ENCODE data around the gene CD82. TPM values are rescaled to one million over a fixed set of nuclear protein-coding genes. Genes with fewer than 3 reads are reported as not detected.

CD82 gene
- total RNA-seq, 1 donor from 2014 or later: 28.3 TPM

GRCh38 chr11:44568658-44569473 is 3.4 kb downstream of the CD82 start:
- Histone ChIP-seq H3K4me1 (peaks cover 9 to 36% of the 10 kb centered on the region in 2 donors), H3K27me3 (no peaks in the 10 kb centered on the region), H3K9me3 (no peaks in the 10 kb centered on the region), H3K36me3 (no peaks in the 10 kb centered on the region), H3K4me3 (no peak overlapping the region), H3K27ac (peak overlapping the region; percentile 66 to 72)
- TF ChIP-seq, protein P1, sequence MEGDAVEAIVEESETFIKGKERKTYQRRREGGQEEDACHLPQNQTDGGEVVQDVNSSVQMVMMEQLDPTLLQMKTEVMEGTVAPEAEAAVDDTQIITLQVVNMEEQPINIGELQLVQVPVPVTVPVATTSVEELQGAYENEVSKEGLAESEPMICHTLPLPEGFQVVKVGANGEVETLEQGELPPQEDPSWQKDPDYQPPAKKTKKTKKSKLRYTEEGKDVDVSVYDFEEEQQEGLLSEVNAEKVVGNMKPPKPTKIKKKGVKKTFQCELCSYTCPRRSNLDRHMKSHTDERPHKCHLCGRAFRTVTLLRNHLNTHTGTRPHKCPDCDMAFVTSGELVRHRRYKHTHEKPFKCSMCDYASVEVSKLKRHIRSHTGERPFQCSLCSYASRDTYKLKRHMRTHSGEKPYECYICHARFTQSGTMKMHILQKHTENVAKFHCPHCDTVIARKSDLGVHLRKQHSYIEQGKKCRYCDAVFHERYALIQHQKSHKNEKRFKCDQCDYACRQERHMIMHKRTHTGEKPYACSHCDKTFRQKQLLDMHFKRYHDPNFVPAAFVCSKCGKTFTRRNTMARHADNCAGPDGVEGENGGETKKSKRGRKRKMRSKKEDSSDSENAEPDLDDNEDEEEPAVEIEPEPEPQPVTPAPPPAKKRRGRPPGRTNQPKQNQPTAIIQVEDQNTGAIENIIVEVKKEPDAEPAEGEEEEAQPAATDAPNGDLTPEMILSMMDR (IDR thresholded peaks at IDR 0.05): no peak
- peak; percentile 79 to 91 for DNase-seq (ENCODE audit: low spot score in 2 of 2)
- intact Hi-C loops (cut with DNase I): loop anchor here (1.0 to 10.0 kb wide), 5 partner anchors 22 to 1553 kb away; partner anchors contain the start of gene PHF21A

- TF ChIP-seq, protein P1 (IDR thresholded peaks at IDR 0.05): no peak
- H3K36me3 ChIP-seq: no peaks in the 10 kb centered on the region
- no peak overlapping the region for H3K27ac ChIP-seq
- no peaks in the 10 kb centered on the region for H3K27me3 ChIP-seq
- no peaks in the 10 kb centered on the region for H3K9me3 ChIP-seq
- peaks cover 6 to 28% of the 10 kb centered on the region in 2 donors for H3K4me1 ChIP-seq
- no peak overlapping the region for H3K4me3 ChIP-seq
- intact Hi-C loops (cut with DNase I): no loop called here
- DNase-seq (ENCODE audit: low spot score in 2 of 2): no peak
Observed at GRCh38 chr11:44570411-44571155, 5.1 kb downstream of the CD82 start.

DNA sequence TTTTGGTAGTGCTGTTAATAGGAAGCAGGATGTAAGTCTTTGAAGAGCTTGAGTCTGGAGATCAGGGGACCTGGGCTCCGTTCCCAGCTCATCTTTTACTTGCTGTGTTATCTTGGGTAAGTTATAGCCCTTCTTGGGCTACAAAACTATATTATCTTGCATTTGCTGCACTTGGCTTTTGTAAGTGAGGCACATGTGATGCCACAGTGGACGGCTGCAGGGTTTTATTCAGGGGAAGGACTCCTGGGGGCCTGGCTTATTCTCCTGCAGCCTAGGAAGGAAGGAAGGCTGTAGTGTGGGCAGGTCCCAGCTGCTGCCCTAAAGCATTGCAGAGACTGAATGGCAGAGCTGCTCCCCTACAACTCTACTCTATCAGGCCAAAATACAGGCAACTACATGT is 6.4 kb downstream of the CD82 start:
- TF ChIP-seq, protein P1 (IDR thresholded peaks at IDR 0.05): no peak
- Histone ChIP-seq H3K36me3 (no peaks in the 10 kb centered on the region), H3K27me3 (no peaks in the 10 kb centered on the region), H3K4me1 (peaks cover 6 to 15% of the 10 kb centered on the region in 2 donors), H3K27ac (no peak overlapping the region), H3K9me3 (no peaks in the 10 kb centered on the region), H3K4me3 (no peak overlapping the region)
- intact Hi-C loops (cut with DNase I): no loop called here
- DNase-seq (ENCODE audit: low spot score in 2 of 2): no peak

DNA sequence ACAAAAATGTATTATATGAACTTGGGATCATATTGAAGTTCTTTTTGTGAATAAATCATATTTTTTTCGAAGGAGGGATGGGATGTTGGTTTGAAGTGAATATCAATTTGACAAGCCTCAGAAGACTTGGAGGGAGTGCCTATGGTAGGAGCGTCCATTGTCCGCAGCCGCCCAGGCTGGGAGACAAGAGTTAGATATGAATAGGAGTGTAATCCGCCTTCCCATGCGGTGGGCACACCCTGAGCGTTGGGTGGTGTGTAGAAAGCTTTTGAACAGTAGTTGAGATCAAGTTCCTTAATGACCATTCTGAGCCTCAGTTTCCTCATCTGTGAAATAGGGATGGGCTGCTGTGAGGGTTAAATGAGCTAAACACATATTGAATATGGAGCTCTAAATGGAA is 7.0 kb downstream of the CD82 start:
- TF ChIP-seq, protein P1 (IDR thresholded peaks at IDR 0.05): no peak
- Histone ChIP-seq H3K36me3 (no peaks in the 10 kb centered on the region), H3K4me3 (no peak overlapping the region), H3K27ac (no peak overlapping the region), H3K4me1 (peaks cover 6 to 10% of the 10 kb centered on the region in 2 donors), H3K27me3 (no peaks in the 10 kb centered on the region), H3K9me3 (no peaks in the 10 kb centered on the region)
- DNase-seq (ENCODE audit: low spot score in 2 of 2): no peak
- intact Hi-C loops (cut with DNase I): no loop called here

GRCh38 chr11:44572884-44573283 is 7.4 kb downstream of the CD82 start:
- no peaks in the 10 kb centered on the region for H3K9me3 ChIP-seq
- intact Hi-C loops (cut with DNase I): no loop called here
- H3K4me1 ChIP-seq: peaks cover 6 to 10% of the 10 kb centered on the region in 2 donors

More at GRCh38 chr11:44572884-44573283, 7.4 kb downstream of the CD82 start:
- no peaks in the 10 kb centered on the region for H3K27me3 ChIP-seq
- H3K27ac ChIP-seq: no peak overlapping the region
- DNase-seq (ENCODE audit: low spot score in 2 of 2): no peak
- TF ChIP-seq, protein P1 (IDR thresholded peaks at IDR 0.05): no peak
- H3K4me3 ChIP-seq: no peak overlapping the region
- no peaks in the 10 kb centered on the region for H3K36me3 ChIP-seq
